HG02938 (cell line): ENCODE measurements around the gene GABRR2.
A peak's percentile ranks its signal among the peaks of the same experiment; 100 is the strongest.
"Not testable (repeated sequence)": the region's sequence is repeated elsewhere in the genome, so short reads cannot be mapped to it uniquely, and the experiment has no call there.

Source experiments
- ATAC-seq: cut with Tn5 transposase; IDR thresholded peaks from one replicate; pipeline ENCODE4 v1.9.1; 2021; ENCODE audit warnings: mild to moderate bottlenecking, moderate library complexity; ENCODE audit not compliant: unreplicated experiment

GABRR2 gene

DNA sequence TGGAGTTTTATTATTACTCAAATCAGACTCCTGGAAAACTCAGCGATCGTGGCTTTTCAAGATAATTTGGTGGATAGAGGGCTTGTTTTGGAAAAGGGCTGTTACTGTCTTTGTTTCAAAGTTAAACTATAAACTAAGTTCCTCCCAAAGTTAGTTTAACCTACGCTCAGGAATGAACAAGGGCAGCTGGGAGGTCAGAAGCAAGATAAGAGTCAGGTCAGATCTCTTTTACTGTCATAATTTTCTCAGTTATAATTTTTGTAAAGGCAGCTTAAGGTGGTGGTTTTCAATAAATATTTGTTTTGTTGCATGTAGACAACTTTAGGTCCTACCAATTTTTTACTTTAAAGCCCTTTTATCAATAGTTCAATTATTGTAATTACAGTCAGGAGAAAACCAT lies 9.2 kb upstream of the GABRR2 start:
- no peak for ATAC-seq

- ATAC-seq: no peak
Observed at GRCh38 chr6:89323511-89323971, 8.4 kb upstream of the GABRR2 start.

GRCh38 chr6:89321131-89321970 lies 6.3 kb upstream of the GABRR2 start:
- ATAC-seq: no peak

DNA sequence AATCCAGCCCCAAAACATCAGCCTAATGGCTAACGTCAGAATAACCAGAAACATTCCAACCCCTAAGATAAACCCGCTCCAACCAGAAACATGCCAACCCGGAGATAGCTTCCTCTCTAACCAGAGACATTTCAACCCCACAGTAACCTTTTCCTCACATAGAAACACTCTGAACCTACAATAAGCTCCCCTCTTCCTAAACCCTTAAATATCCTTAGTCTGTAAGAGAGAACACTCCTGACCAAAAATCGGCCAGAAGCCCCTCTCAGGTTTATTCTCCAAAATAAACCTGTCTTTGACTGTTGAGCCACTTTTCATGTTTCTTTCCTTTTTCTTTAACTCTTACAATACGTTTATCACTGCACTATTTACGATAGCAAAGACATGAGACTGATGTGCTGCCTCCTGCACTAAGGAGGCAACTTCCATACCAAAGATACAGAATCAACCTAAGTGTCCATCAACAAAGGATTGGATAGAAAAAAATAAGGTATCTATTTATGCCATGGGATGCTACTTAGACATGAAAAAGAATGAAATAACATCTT lies 5.0 kb upstream of the GABRR2 start:
- ATAC-seq: no peak

- no peak for ATAC-seq
Observed at GRCh38 chr6:89317067-89317466, 2.0 kb upstream of the GABRR2 start.

DNA sequence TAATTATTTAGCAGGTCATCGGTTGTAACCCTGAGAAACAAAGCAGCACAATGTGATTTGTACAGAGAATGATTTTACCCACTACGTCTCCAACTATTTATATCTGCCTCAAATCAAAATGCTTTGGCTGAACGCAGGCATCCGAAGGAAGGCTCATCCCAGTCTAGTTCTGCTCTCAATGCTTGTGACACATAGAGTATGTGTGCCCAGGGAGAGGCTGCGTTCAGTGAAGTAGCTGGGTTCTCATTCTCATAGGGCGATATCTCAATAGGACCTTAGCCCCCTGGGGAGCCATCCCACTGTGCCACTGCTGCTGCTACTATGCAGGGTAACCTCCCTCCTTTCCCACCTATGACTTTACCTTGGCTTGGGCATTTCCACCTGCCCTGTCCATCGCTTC lies 407 bp downstream of the GABRR2 start:
- no peak for ATAC-seq

DNA sequence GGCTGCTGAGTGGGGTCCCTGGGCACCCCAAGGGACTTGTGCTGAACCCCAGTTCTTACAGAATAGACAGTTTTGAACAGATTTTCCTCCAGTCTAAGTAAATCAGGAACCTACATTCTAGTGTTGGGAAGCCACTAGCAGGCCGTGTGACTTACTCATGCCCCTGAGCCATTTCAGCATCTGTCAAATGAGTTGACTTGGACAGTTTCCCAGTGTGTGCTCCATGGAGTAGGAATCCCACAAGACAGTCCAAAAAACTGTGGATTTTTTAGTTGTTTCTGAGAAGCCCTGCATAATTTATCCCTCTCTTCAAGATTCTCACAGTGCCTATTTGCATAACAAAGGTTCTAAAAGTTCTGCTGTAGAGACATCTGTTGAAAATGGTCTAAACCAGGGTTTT lies 2.1 kb downstream of the GABRR2 start:
- no peak for ATAC-seq

- no peak for ATAC-seq
Observed at GRCh38 chr6:89311853-89312531, 3.1 kb downstream of the GABRR2 start.

DNA sequence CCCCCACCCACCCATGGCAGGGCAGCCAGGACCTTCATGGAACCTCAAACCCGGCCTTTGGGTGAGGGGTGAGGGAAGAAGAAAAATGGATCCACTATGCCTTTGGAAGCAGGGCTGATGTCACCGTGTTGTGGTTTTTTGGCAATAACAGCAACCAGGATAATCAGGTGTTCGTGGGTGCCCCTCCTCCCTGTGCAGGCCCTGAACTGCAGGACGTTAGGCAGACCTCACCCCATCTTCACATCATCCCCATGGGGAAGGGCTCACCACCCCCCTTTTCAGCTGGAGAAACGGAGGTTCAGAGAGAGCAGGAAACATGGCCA lies 3.6 kb downstream of the GABRR2 start:
- ATAC-seq: no peak

GRCh38 chr6:89310929-89311328 lies 4.2 kb downstream of the GABRR2 start:
- no peak for ATAC-seq

GRCh38 chr6:89308525-89309395 lies 6.3 kb downstream of the GABRR2 start:
- no peak for ATAC-seq

DNA sequence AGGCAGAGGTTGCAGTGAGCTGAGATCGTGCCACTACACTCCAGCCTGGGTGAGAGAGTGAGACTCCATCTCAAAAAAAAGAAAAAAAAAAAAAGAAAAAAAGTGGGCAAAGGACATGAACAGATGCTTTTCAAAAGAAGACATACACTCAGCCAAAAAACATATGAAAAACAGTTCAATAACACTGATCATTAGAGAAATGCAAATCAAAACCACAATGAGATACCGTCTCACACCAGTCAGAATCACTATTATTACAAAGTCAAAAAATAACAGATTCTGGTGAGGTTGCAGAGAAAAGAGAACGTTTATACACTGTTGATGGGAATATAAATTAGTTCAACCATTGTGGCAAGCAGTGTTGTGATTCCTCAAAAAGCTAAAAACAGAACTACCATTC lies 10.6 kb downstream of the GABRR2 start:
- ATAC-seq: not testable (repeated sequence)

- no peak for ATAC-seq
Observed at GRCh38 chr6:89302936-89303335, 12.2 kb downstream of the GABRR2 start.

DNA sequence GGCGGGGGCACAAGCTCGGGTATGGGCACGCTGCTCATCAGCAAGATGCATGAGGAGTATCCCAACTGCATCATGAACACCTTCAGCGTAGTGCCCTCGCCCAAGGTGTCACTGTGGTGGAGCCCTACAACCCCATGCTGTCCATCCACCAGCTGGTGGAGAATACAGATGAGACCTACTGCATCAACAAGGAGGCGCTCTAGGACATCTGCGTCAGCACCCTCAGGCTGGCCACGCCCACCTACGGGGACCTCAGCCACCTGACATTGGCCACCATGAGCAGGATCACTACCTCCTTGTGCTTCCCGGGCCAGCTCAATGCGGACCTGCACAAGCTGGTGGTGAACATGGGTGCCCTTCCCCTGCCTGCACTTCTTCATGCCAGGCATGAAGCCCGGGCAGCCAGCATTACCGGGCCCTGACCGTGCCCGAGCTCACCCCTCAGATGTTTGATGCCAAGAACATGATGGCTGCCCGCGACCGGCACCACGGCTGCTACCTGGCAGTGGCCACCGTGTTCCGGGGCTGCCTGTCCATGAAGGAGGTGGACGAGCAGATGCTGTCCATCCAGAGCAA lies 12.8 kb downstream of the GABRR2 start:
- no peak for ATAC-seq

DNA sequence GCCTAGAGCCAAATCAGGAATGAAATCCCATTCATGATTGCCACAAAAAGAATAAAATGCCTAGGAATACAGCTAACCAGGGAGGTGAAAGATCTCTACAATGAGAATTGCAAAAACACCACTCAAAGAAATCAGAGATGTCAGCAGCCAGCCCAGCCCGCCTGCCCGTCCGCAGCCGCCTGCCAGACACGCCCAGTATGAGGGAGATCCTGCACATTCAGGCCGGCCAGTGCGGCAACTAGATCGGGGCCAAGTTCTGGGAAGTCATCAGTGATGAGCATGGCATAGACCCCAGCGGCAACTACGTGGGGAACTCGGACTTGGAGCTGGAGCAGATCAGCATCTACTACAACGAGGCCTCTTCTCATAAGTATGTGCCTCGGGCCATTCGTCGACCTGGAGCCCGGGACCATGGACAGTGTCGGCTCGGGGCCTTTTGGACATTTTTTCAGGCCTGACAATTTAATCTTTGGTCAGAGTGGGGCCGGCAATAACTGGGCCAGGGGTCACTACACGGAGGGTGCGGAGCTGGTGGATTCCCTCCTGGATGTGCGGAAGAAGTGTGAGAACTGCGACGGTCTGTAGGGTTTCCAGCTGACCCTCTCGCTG lies 13.4 kb downstream of the GABRR2 start:
- no peak for ATAC-seq

- no peak for ATAC-seq
Observed at GRCh38 chr6:89299466-89299850, 15.6 kb downstream of the GABRR2 start.

DNA sequence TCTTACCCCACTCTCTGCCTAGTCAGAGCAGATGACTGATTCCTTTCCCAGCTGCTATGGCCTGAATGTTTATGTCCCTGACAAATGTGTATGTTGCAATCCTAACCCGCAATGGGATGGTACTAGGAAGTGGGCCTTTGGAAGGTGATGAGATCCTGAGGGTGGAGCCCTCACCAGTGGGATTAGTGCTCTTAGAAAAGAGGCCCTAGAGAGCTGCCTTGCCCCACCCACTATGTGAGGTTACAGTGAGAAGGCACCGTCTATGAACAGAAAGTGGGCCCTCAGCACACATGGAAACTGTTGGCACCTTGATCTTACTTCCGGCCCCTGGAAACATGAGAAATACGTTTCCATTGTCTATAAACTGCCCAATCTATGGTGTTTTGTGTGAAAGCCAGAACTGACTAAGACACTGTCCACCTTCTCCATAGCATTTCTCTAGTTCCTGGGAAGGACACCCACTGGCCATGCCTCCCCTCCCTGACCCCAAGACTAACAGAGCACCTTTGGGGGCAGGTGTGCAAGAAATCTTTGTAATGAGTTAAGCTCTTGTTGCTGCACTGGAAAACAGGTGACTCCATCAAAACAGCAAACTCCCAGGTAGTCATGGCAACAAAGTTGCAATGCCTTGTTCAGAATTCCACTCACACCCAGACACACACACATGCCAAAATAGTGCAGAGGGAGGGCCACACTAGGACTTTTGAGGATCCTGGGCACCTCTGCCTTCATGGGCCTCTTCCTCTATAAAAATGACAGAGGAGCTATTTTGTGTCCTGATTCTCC lies 16.2 kb downstream of the GABRR2 start:
- ATAC-seq: peak; percentile 46

DNA sequence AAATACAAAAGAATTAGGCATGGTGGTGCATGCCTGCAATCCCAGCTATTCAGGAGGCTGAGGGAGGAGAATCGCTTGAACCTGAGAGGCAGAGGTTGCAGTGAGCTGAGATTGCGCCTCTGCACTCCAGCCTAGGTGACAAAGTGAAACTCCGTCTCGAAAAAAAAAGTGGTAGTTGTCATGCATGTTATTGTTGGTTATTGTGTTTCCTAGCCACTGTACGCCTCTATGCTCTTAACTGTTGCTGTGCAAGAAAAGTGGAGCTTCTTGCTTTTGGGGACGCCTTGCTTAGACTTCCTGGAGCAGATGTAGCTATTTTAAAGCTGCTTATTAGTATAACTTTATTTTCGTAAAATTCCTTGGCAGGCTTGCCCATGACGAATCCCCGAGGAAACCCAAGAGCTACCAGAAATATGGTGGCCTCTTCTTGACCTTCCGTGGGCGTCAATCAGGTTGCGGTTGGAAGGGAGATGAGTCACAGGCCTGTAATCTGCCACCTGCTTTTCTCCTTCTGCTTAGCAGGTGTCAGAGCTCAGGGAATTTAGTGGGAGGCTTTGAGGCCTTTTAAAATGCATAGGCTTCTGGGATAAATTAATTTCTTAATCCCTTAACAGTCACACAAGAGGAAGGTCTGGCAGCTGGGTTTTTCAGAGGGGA lies 17.3 kb downstream of the GABRR2 start:
- peak; percentile 87 for ATAC-seq

- no peak for ATAC-seq
Observed at GRCh38 chr6:89295981-89296380, 19.1 kb downstream of the GABRR2 start.
